Activated naive CD8-positive, alpha-beta T cell treated with anti-CD3 and anti-CD28 coated beads for 36 hours (primary cell): ENCODE data around the gene CCDC185. TPM values are rescaled to one million over a fixed set of nuclear protein-coding genes. Genes with fewer than 3 reads are reported as not detected.

ENCODE experiments used
- DNase-seq: peaks from one replicate; pipeline ENCODE4 v3.0.0; 2021
- H3K27ac Mint-ChIP-seq: one replicate; pipeline ENCODE4 v1.8.0; 2022; ENCODE audit warnings: mild to moderate bottlenecking, moderate library complexity, mixed read lengths
- H3K27me3 Mint-ChIP-seq: one replicate; pipeline ENCODE4 v1.8.0; 2022; ENCODE audit warnings: mild to moderate bottlenecking, mixed read lengths
- H3K36me3 Mint-ChIP-seq: one replicate; pipeline ENCODE4 v1.8.0; 2021; ENCODE audit warnings: mild to moderate bottlenecking, mixed read lengths
- H3K4me1 Mint-ChIP-seq: one replicate; pipeline ENCODE4 v1.8.0; 2021; ENCODE audit warnings: mixed read lengths
- H3K4me3 Mint-ChIP-seq: one replicate; pipeline ENCODE4 v1.8.0; 2022; ENCODE audit warnings: mild to moderate bottlenecking, moderate library complexity, mixed read lengths
- H3K9me3 Mint-ChIP-seq: one replicate; pipeline ENCODE4 v1.8.0; 2022; ENCODE audit warnings: mixed read lengths
- total RNA-seq, 2 experiments: library from RNA; stranded (reverse); gene quantifications; one replicate each; pipeline ENCODE4 v1.2.3, GENCODE V29; 2021

CCDC185 gene
- total RNA-seq = not detected

GRCh38 chr1:223393275-223394214, at the start of gene CCDC185:
Gene CCDC185 (plus strand): TSS chr1:223393415. CDS start chr1:223393476, 61 bp downstream.
- Mint-ChIP-seq H3K27me3 (peaks cover 48% of the 10 kb centered on the region), H3K4me1 (no peaks in the 10 kb centered on the region), H3K27ac (no peak within 1 kb of the TSS), H3K9me3 (no peaks in the 10 kb centered on the region), H3K4me3 (no peak within 1 kb of the TSS), H3K36me3 (no peaks in the 10 kb centered on the region)
- no peak for DNase-seq

- Mint-ChIP-seq H3K9me3 (no peaks in the 10 kb centered on the region), H3K4me1 (no peaks in the 10 kb centered on the region), H3K27ac (no peak overlapping the region), H3K36me3 (no peaks in the 10 kb centered on the region), H3K27me3 (no peaks in the 10 kb centered on the region), H3K4me3 (no peak overlapping the region)
- no peak for DNase-seq
Observed at GRCh38 chr1:223343692-223344091, 49.5 kb upstream of the CCDC185 start.

GRCh38 chr1:223344491-223344890, 48.7 kb upstream of the CCDC185 start:
- H3K4me1 Mint-ChIP-seq = no peaks in the 10 kb centered on the region
- no peak for DNase-seq
- H3K27ac Mint-ChIP-seq = no peak overlapping the region

GRCh38 chr1:223345720-223346119, 47.5 kb upstream of the CCDC185 start:
- Mint-ChIP-seq H3K36me3 (no peaks in the 10 kb centered on the region), H3K27ac (no peak overlapping the region), H3K4me3 (no peak overlapping the region), H3K4me1 (no peaks in the 10 kb centered on the region), H3K9me3 (no peaks in the 10 kb centered on the region), H3K27me3 (no peaks in the 10 kb centered on the region)
- DNase-seq = no peak

More at GRCh38 chr1:223344491-223344890, 48.7 kb upstream of the CCDC185 start:
- H3K4me3 Mint-ChIP-seq = no peak overlapping the region
- no peaks in the 10 kb centered on the region for H3K27me3 Mint-ChIP-seq
- H3K36me3 Mint-ChIP-seq = no peaks in the 10 kb centered on the region
- H3K9me3 Mint-ChIP-seq = no peaks in the 10 kb centered on the region

GRCh38 chr1:223346311-223346710, 46.9 kb upstream of the CCDC185 start:
- no peak for DNase-seq
- no peak overlapping the region for H3K4me3 Mint-ChIP-seq
- no peaks in the 10 kb centered on the region for H3K27me3 Mint-ChIP-seq
- H3K9me3 Mint-ChIP-seq = no peaks in the 10 kb centered on the region
- H3K36me3 Mint-ChIP-seq = no peaks in the 10 kb centered on the region
- no peak overlapping the region for H3K27ac Mint-ChIP-seq
- H3K4me1 Mint-ChIP-seq = no peaks in the 10 kb centered on the region

GRCh38 chr1:223347583-223347982, 45.6 kb upstream of the CCDC185 start:
- Mint-ChIP-seq H3K36me3 (no peaks in the 10 kb centered on the region), H3K9me3 (no peaks in the 10 kb centered on the region), H3K27me3 (peaks cover 1% of the 10 kb centered on the region), H3K4me3 (no peak overlapping the region), H3K27ac (no peak overlapping the region), H3K4me1 (no peaks in the 10 kb centered on the region)
- DNase-seq = no peak

- H3K27me3 Mint-ChIP-seq = peaks cover 6% of the 10 kb centered on the region
- no peaks in the 10 kb centered on the region for H3K4me1 Mint-ChIP-seq
- H3K4me3 Mint-ChIP-seq = no peak overlapping the region
- no peaks in the 10 kb centered on the region for H3K36me3 Mint-ChIP-seq
- H3K27ac Mint-ChIP-seq = no peak overlapping the region
- DNase-seq = no peak
- H3K9me3 Mint-ChIP-seq = no peaks in the 10 kb centered on the region
Observed at GRCh38 chr1:223348439-223348838, 44.8 kb upstream of the CCDC185 start.

- H3K9me3 Mint-ChIP-seq = no peaks in the 10 kb centered on the region
- no peaks in the 10 kb centered on the region for H3K4me1 Mint-ChIP-seq
- no peak overlapping the region for H3K27ac Mint-ChIP-seq
- H3K36me3 Mint-ChIP-seq = no peaks in the 10 kb centered on the region
- DNase-seq = no peak
- H3K27me3 Mint-ChIP-seq = peaks cover 6% of the 10 kb centered on the region
- no peak overlapping the region for H3K4me3 Mint-ChIP-seq
Observed at GRCh38 chr1:223349241-223349640, 44.0 kb upstream of the CCDC185 start.

- Mint-ChIP-seq H3K27ac (no peak overlapping the region), H3K36me3 (no peaks in the 10 kb centered on the region), H3K4me1 (no peaks in the 10 kb centered on the region), H3K9me3 (no peaks in the 10 kb centered on the region), H3K4me3 (no peak overlapping the region), H3K27me3 (peaks cover 6% of the 10 kb centered on the region)
- no peak for DNase-seq
Observed at GRCh38 chr1:223350361-223350908, 42.8 kb upstream of the CCDC185 start.

- no peak overlapping the region for H3K4me3 Mint-ChIP-seq
- no peaks in the 10 kb centered on the region for H3K36me3 Mint-ChIP-seq
- no peaks in the 10 kb centered on the region for H3K4me1 Mint-ChIP-seq
- no peaks in the 10 kb centered on the region for H3K9me3 Mint-ChIP-seq
- DNase-seq = no peak
- H3K27me3 Mint-ChIP-seq = peaks cover 6% of the 10 kb centered on the region
- H3K27ac Mint-ChIP-seq = no peak overlapping the region
Observed at GRCh38 chr1:223352944-223353343, 40.3 kb upstream of the CCDC185 start.

GRCh38 chr1:223353939-223354338, 39.3 kb upstream of the CCDC185 start:
- no peak overlapping the region for H3K27ac Mint-ChIP-seq
- no peak for DNase-seq
- peaks cover 6% of the 10 kb centered on the region for H3K27me3 Mint-ChIP-seq
- H3K9me3 Mint-ChIP-seq = no peaks in the 10 kb centered on the region
- H3K4me3 Mint-ChIP-seq = no peak overlapping the region
- no peaks in the 10 kb centered on the region for H3K4me1 Mint-ChIP-seq
- H3K36me3 Mint-ChIP-seq = no peaks in the 10 kb centered on the region

GRCh38 chr1:223355699-223356098, 37.5 kb upstream of the CCDC185 start:
- Mint-ChIP-seq H3K4me1 (no peaks in the 10 kb centered on the region), H3K36me3 (no peaks in the 10 kb centered on the region), H3K9me3 (no peaks in the 10 kb centered on the region), H3K27me3 (peaks cover 11% of the 10 kb centered on the region), H3K4me3 (no peak overlapping the region), H3K27ac (no peak overlapping the region)
- no peak for DNase-seq

- H3K4me3 Mint-ChIP-seq = no peak overlapping the region
Observed at GRCh38 chr1:223358826-223359225, 34.4 kb upstream of the CCDC185 start.

GRCh38 chr1:223363057-223363855, 30.0 kb upstream of the CCDC185 start:
- H3K27ac Mint-ChIP-seq = no peak overlapping the region
- H3K9me3 Mint-ChIP-seq = peaks cover 3% of the 10 kb centered on the region
- peaks cover 43% of the 10 kb centered on the region for H3K27me3 Mint-ChIP-seq
- H3K4me3 Mint-ChIP-seq = peak overlapping the region; percentile 87
- DNase-seq = peak; percentile 16
- no peaks in the 10 kb centered on the region for H3K36me3 Mint-ChIP-seq
- H3K4me1 Mint-ChIP-seq = peaks cover 9% of the 10 kb centered on the region

More at GRCh38 chr1:223358826-223359225, 34.4 kb upstream of the CCDC185 start:
- Mint-ChIP-seq H3K27ac (no peak overlapping the region), H3K9me3 (no peaks in the 10 kb centered on the region), H3K27me3 (peaks cover 25% of the 10 kb centered on the region), H3K36me3 (no peaks in the 10 kb centered on the region), H3K4me1 (peaks cover 8% of the 10 kb centered on the region)
- DNase-seq = no peak
